Ishikawa (cell line): Measurements from ENCODE around the gene TRABD2A.

Experiments used
- CEBPB ChIP-seq: IDR thresholded peaks from 2 replicates; pipeline ENCODE4 v1.6.1; 2012
- CREB1 ChIP-seq: IDR thresholded peaks from 2 replicates; pipeline ENCODE4 v1.6.1; 2012; ENCODE audit warnings: low read depth
- EGR1 ChIP-seq: IDR thresholded peaks from 2 replicates; pipeline ENCODE4 v1.6.1; 2012
- EP300 ChIP-seq: IDR thresholded peaks from 2 replicates; pipeline ENCODE4 v1.6.1; 2012; ENCODE audit warnings: borderline replicate concordance
- FOXM1 ChIP-seq: IDR thresholded peaks from 2 replicates; pipeline ENCODE4 v1.6.1; 2012; ENCODE audit warnings: low read depth, borderline replicate concordance
- MAX ChIP-seq: IDR thresholded peaks from 2 replicates; pipeline ENCODE4 v1.6.1; 2012
- RAD21 ChIP-seq: IDR thresholded peaks from 2 replicates; pipeline ENCODE4 v1.6.1; 2012; ENCODE audit warnings: low read depth
- REST ChIP-seq: IDR thresholded peaks from 2 replicates; pipeline ENCODE4 v1.6.1; 2012; ENCODE audit warnings: low read depth, mild to moderate bottlenecking
- TAF1 ChIP-seq: IDR thresholded peaks from 2 replicates; pipeline ENCODE4 v1.6.1; 2012; ENCODE audit warnings: low read depth, mild to moderate bottlenecking
- TCF12 ChIP-seq: IDR thresholded peaks from 2 replicates; pipeline ENCODE4 v1.6.1; 2012; ENCODE audit warnings: low read depth
- TEAD4 ChIP-seq: IDR thresholded peaks from 2 replicates; pipeline ENCODE4 v1.6.1; 2012
- USF1 ChIP-seq: IDR thresholded peaks from 2 replicates; pipeline ENCODE4 v1.6.1; 2012
- YY1 ChIP-seq: IDR thresholded peaks from 2 replicates; pipeline ENCODE4 v1.6.1; 2012; ENCODE audit warnings: low read depth

GRCh38 chr2:84823229-84823628 lies 57.7 kb downstream of the TRABD2A start:
- TF ChIP-seq YY1 (no peak), RAD21 (no peak), TEAD4 (no peak), CREB1 (no peak), MAX (no peak), TAF1 (no peak), REST (no peak), FOXM1 (no peak), CEBPB (no peak), EGR1 (no peak), USF1 (no peak), EP300 (no peak), TCF12 (no peak)
